WTC11 (cell line): Measurements from ENCODE around the gene RTEL1.

Experiments used
- CTCF ChIP-seq: fragments of 200-600 bp; IDR thresholded peaks from 2 replicates; pipeline ENCODE4 v1.8.0; 2022; ENCODE audit warnings: antibody characterized with exemption
- ETV6 ChIP-seq: sonication (generic); formaldehyde crosslinking; IDR thresholded peaks from 2 replicates; pipeline ENCODE4 v1.8.1; 2022; ENCODE audit warnings: mild to moderate bottlenecking, missing genetic modification reagents
- TF ChIP-seq, protein P1 (sequence below): sonication (generic); formaldehyde crosslinking; IDR thresholded peaks from 2 replicates; pipeline ENCODE4 v1.8.1; 2023; ENCODE audit warnings: mild to moderate bottlenecking, missing genetic modification reagents, moderate library complexity

DNA sequence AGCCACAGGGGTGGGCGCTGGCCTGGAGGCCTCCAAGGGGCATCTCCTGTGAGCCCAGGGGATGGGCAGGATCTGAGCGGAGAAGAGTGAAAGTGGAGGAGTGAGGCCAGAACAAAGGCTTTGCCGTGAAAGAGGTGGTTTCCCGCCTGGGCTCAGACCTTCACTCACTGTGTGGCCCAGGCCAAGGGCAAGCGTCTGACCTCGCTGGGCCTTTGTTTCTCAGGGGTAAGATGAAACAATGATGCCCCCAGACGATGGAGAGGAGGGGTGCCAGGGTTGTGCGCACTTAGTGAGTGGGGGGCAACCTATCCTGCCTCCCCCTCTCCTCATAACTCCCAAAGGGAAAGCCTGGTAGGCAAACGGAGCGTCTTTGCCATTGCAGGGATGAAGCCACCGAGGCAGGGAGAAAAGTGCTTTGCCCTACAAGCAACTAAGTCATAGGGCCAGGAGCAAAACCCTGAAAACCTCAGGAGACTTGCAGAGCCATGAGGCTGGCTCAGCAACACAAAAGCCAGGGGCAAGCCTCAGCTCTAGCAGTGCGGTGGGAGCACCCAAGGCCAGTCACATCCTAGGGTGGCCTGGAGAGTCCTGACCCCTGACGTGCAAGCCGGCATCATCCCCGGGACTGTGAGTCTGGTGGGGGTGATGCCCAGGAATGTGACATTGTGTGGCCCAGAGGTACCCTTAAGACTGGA, 4.0 kb upstream of the RTEL1 start:
- no peak for TF ChIP-seq CTCF
- TF ChIP-seq, protein P1, sequence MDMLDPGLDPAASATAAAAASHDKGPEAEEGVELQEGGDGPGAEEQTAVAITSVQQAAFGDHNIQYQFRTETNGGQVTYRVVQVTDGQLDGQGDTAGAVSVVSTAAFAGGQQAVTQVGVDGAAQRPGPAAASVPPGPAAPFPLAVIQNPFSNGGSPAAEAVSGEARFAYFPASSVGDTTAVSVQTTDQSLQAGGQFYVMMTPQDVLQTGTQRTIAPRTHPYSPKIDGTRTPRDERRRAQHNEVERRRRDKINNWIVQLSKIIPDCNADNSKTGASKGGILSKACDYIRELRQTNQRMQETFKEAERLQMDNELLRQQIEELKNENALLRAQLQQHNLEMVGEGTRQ, result no peak
- no peak for TF ChIP-seq ETV6 (CRISPR knock-in tag)
